ENCODE data around the gene TNFAIP8. TPM values are rescaled to one million over a fixed set of nuclear protein-coding genes. Genes with fewer than 3 reads are reported as not detected.

TNFAIP8 gene
- total RNA-seq, 1 donor from 2014 or later = 117 TPM

DNA sequence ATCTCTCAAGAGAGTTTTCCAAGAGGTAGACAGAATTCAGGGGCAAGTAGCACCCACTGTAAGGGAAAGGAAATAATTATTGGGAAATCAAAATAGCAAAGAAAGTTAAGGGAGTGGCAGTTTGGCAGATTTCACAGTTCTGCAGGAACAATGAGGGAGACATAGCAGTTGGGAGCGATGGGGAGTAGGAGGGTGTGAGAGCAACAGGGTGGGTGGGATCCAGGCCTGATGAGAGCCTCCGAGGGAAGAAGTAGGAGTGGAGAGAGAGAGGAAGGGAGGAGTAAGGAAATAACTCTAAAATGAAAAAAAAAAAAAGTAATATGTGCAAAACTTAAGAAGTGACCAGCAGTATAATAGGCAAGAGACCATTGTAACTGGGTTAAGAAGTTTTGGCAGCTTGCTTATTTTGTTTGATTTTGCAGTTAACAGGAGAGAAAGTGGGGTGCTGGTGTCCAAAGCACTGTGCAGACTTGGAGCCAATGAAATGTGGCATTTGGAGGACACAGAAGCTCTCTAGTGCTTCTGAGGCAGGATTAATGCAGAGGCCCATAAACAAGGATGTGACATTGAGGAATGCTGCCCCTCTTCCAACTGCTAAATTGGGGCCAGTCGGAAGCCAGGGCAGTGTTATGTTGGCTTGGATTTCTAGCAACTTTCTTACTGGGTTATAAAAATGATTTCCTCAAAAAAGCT, 10.2 kb downstream of the TNFAIP8 start:
- peaks cover 89% of the 10 kb centered on the region for H3K36me3 Mint-ChIP-seq (ENCODE audit: low read depth)
- DNase-seq (ENCODE audit: low spot score) = no peak
- intact Hi-C loops (cut with micrococcal nuclease) = loop anchor here (2.0 to 5.0 kb wide), 2 partner anchors 57 to 379 kb away; partner anchors contain the start of gene DTWD2

DNA sequence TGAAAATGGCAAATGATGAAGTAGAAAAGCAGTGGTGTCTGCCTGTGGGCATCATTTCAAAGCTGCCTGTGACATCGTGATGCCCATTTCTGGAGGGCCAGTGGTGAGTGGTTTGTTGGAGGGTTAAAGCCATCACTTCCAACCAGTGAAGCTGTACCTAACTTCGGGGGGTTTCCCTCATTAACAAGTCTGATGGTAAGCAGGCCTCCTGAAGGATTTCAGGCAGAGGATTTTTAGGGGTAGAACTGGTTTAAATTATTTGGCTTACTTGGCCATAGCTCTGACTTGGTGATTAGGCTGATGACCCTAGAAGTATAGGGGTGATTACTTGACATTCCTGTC, 10.7 kb downstream of the TNFAIP8 start:
- intact Hi-C loops (cut with micrococcal nuclease) = loop anchor here (2.0 to 5.0 kb wide), 2 partner anchors 58 to 379 kb away; partner anchors contain the start of gene DTWD2
- Mint-ChIP-seq H3K27me3 (ENCODE audit: low read depth) (no peaks in the 10 kb centered on the region), H3K9me3 (peaks cover 4% of the 10 kb centered on the region), H3K4me3 (ENCODE audit: low read depth) (peak overlapping the region; percentile 72), H3K36me3 (ENCODE audit: low read depth) (peaks cover 91% of the 10 kb centered on the region), H3K27ac (peak overlapping the region; percentile 92), H3K4me1 (ENCODE audit: low read depth) (peaks cover 83% of the 10 kb centered on the region)
- DNase-seq (ENCODE audit: low spot score) = no peak

More for the DNA sequence above, 10.2 kb downstream of the TNFAIP8 start:
- Mint-ChIP-seq H3K27ac (peak overlapping the region; percentile 92), H3K4me1 (ENCODE audit: low read depth) (peaks cover 81% of the 10 kb centered on the region), H3K27me3 (ENCODE audit: low read depth) (no peaks in the 10 kb centered on the region), H3K4me3 (ENCODE audit: low read depth) (peak overlapping the region; percentile 72), H3K9me3 (peaks cover 4% of the 10 kb centered on the region)

GRCh38 chr5:119367502-119368237, 11.9 kb downstream of the TNFAIP8 start:
- DNase-seq (ENCODE audit: low spot score) = no peak
- Mint-ChIP-seq H3K9me3 (peaks cover 4% of the 10 kb centered on the region), H3K4me3 (ENCODE audit: low read depth) (peak overlapping the region; percentile 73), H3K36me3 (ENCODE audit: low read depth) (peaks cover 81% of the 10 kb centered on the region), H3K4me1 (ENCODE audit: low read depth) (peaks cover 74% of the 10 kb centered on the region), H3K27ac (peak overlapping the region; percentile 92), H3K27me3 (ENCODE audit: low read depth) (no peaks in the 10 kb centered on the region)
- intact Hi-C loops (cut with micrococcal nuclease) = loop anchor here (1.0 to 5.0 kb wide), 7 partner anchors 12 to 380 kb away; partner anchors contain the start of gene DTWD2

- no peak for DNase-seq (ENCODE audit: low spot score)
- peaks cover 4% of the 10 kb centered on the region for H3K9me3 Mint-ChIP-seq
- H3K4me3 Mint-ChIP-seq (ENCODE audit: low read depth) = peak overlapping the region; percentile 73
- peaks cover 73% of the 10 kb centered on the region for H3K4me1 Mint-ChIP-seq (ENCODE audit: low read depth)
- H3K36me3 Mint-ChIP-seq (ENCODE audit: low read depth) = peaks cover 81% of the 10 kb centered on the region
- no peaks in the 10 kb centered on the region for H3K27me3 Mint-ChIP-seq (ENCODE audit: low read depth)
- intact Hi-C loops (cut with micrococcal nuclease) = loop anchor here (1.0 to 5.0 kb wide), 2 partner anchors 16 to 381 kb away; partner anchors contain the start of gene DTWD2
- peak overlapping the region; percentile 92 for H3K27ac Mint-ChIP-seq
These were observed 12.4 kb downstream of the TNFAIP8 start for GRCh38 chr5:119368238-119368630.

- Mint-ChIP-seq H3K27ac (peak overlapping the region; percentile 52), H3K36me3 (ENCODE audit: low read depth) (peaks cover 76% of the 10 kb centered on the region)
These were observed 14.7 kb downstream of the TNFAIP8 start for GRCh38 chr5:119370486-119370885.

DNA sequence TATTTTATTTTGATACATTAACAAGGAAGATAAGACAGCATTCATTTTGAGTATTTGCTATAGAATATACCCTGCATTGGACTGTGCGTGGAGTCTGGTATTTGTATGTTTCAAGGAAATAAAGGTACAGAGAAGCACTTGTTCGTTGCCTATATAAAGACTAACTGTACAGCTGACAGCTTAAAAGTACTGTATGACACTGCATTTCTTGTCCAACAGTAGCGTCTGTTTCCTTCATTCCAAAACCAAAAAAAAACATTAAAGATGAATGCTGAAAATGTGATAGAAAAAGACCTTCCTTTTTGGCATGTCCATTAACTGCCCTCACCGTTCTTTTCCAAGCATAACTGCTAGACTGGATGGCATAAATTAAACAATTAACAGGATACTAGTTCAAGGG, 15.3 kb downstream of the TNFAIP8 start:
- Mint-ChIP-seq H3K27me3 (ENCODE audit: low read depth) (no peaks in the 10 kb centered on the region), H3K4me3 (ENCODE audit: low read depth) (no peak overlapping the region), H3K9me3 (no peaks in the 10 kb centered on the region), H3K4me1 (ENCODE audit: low read depth) (peaks cover 58% of the 10 kb centered on the region), H3K36me3 (ENCODE audit: low read depth) (peaks cover 69% of the 10 kb centered on the region), H3K27ac (peak overlapping the region; percentile 52)
- intact Hi-C loops (cut with micrococcal nuclease) = no loop called here
- DNase-seq (ENCODE audit: low spot score) = no peak

More at GRCh38 chr5:119370486-119370885, 14.7 kb downstream of the TNFAIP8 start:
- no peak for DNase-seq (ENCODE audit: low spot score)
- Mint-ChIP-seq H3K27me3 (ENCODE audit: low read depth) (no peaks in the 10 kb centered on the region), H3K9me3 (no peaks in the 10 kb centered on the region), H3K4me1 (ENCODE audit: low read depth) (peaks cover 64% of the 10 kb centered on the region), H3K4me3 (ENCODE audit: low read depth) (no peak overlapping the region)
- intact Hi-C loops (cut with micrococcal nuclease) = no loop called here

GRCh38 chr5:119373449-119373858, 17.6 kb downstream of the TNFAIP8 start:
- peaks cover 56% of the 10 kb centered on the region for H3K4me1 Mint-ChIP-seq (ENCODE audit: low read depth)
- no peaks in the 10 kb centered on the region for H3K9me3 Mint-ChIP-seq
- DNase-seq (ENCODE audit: low spot score) = no peak
- H3K27me3 Mint-ChIP-seq (ENCODE audit: low read depth) = no peaks in the 10 kb centered on the region
- H3K27ac Mint-ChIP-seq = peak overlapping the region; percentile 53
- H3K4me3 Mint-ChIP-seq (ENCODE audit: low read depth) = no peak overlapping the region
- intact Hi-C loops (cut with micrococcal nuclease) = no loop called here
- peaks cover 69% of the 10 kb centered on the region for H3K36me3 Mint-ChIP-seq (ENCODE audit: low read depth)

- H3K27ac Mint-ChIP-seq = no peak overlapping the region
- H3K9me3 Mint-ChIP-seq = no peaks in the 10 kb centered on the region
- DNase-seq (ENCODE audit: low spot score) = no peak
- H3K27me3 Mint-ChIP-seq (ENCODE audit: low read depth) = no peaks in the 10 kb centered on the region
- intact Hi-C loops (cut with micrococcal nuclease) = no loop called here
- no peak overlapping the region for H3K4me3 Mint-ChIP-seq (ENCODE audit: low read depth)
- peaks cover 52% of the 10 kb centered on the region for H3K4me1 Mint-ChIP-seq (ENCODE audit: low read depth)
- peaks cover 70% of the 10 kb centered on the region for H3K36me3 Mint-ChIP-seq (ENCODE audit: low read depth)
These were observed 19.1 kb downstream of the TNFAIP8 start for GRCh38 chr5:119374901-119375300.

- H3K4me1 Mint-ChIP-seq (ENCODE audit: low read depth) = peaks cover 50% of the 10 kb centered on the region
- no peak for DNase-seq (ENCODE audit: low spot score)
- H3K4me3 Mint-ChIP-seq (ENCODE audit: low read depth) = no peak overlapping the region
- intact Hi-C loops (cut with micrococcal nuclease) = no loop called here
- H3K27me3 Mint-ChIP-seq (ENCODE audit: low read depth) = no peaks in the 10 kb centered on the region
- peaks cover 67% of the 10 kb centered on the region for H3K36me3 Mint-ChIP-seq (ENCODE audit: low read depth)
- no peaks in the 10 kb centered on the region for H3K9me3 Mint-ChIP-seq
- peak overlapping the region; percentile 21 for H3K27ac Mint-ChIP-seq
These were observed 21.2 kb downstream of the TNFAIP8 start for GRCh38 chr5:119377066-119377465.

GRCh38 chr5:119378075-119378700, 22.4 kb downstream of the TNFAIP8 start:
- no peak for DNase-seq (ENCODE audit: low spot score)
- Mint-ChIP-seq H3K27me3 (ENCODE audit: low read depth) (no peaks in the 10 kb centered on the region), H3K4me3 (ENCODE audit: low read depth) (peak overlapping the region; percentile 5), H3K27ac (peak overlapping the region; percentile 84), H3K36me3 (ENCODE audit: low read depth) (peaks cover 70% of the 10 kb centered on the region), H3K4me1 (ENCODE audit: low read depth) (peaks cover 52% of the 10 kb centered on the region), H3K9me3 (no peaks in the 10 kb centered on the region)
- intact Hi-C loops (cut with micrococcal nuclease) = no loop called here

GRCh38 chr5:119379096-119379495, 23.3 kb downstream of the TNFAIP8 start:
- no peak for DNase-seq (ENCODE audit: low spot score)
- no peak overlapping the region for H3K4me3 Mint-ChIP-seq (ENCODE audit: low read depth)
- H3K27me3 Mint-ChIP-seq (ENCODE audit: low read depth) = no peaks in the 10 kb centered on the region
- intact Hi-C loops (cut with micrococcal nuclease) = no loop called here
- peaks cover 56% of the 10 kb centered on the region for H3K4me1 Mint-ChIP-seq (ENCODE audit: low read depth)
- no peaks in the 10 kb centered on the region for H3K9me3 Mint-ChIP-seq
- peaks cover 73% of the 10 kb centered on the region for H3K36me3 Mint-ChIP-seq (ENCODE audit: low read depth)
- peak overlapping the region; percentile 38 for H3K27ac Mint-ChIP-seq

DNA sequence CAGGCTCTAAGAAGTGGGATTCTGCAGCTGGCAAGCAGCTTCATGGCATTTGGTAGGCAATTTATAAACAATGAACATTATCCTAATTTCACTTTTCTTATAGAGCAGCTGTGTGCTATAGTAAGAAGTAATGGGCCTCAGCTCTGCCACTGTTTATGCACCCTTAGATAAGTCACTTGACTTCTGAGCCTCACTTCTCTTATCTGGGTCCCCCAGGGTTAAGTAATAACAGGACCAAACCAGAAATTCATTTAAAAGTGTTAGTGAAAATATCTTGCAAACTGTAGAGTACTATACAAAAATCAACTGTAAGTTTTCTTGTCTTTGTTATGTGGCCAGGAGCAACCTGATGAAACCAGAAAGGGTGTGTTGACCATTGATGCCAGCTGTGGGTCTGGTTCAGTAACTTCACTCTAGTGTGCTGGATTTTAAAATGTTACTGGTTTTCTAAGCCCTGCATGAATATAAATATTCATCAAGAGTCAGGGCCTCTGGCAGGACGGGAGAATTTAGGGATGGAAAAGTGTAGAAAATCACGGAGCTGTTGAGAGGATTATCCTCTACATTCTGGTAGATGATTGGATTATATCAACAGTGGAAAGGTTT, 24.2 kb downstream of the TNFAIP8 start:
- intact Hi-C loops (cut with micrococcal nuclease) = no loop called here
- H3K27me3 Mint-ChIP-seq (ENCODE audit: low read depth) = no peaks in the 10 kb centered on the region
- no peak for DNase-seq (ENCODE audit: low spot score)
- H3K4me3 Mint-ChIP-seq (ENCODE audit: low read depth) = no peak overlapping the region
- no peaks in the 10 kb centered on the region for H3K9me3 Mint-ChIP-seq
- H3K27ac Mint-ChIP-seq = peak overlapping the region; percentile 78
- peaks cover 72% of the 10 kb centered on the region for H3K36me3 Mint-ChIP-seq (ENCODE audit: low read depth)
- peaks cover 62% of the 10 kb centered on the region for H3K4me1 Mint-ChIP-seq (ENCODE audit: low read depth)
